HCT116 (cell line): Measurements from ENCODE around the gene CPEB3. TPM values are rescaled to one million over a fixed set of nuclear protein-coding genes. Genes with fewer than 3 reads are reported as not detected.

ENCODE experiments used
- ATAC-seq: fragments of 200-7000 bp; cut with Tn5 transposase; 2 replicates; pipeline ENCODE4 v1.9.1; 2020; ENCODE audit warnings: mild to moderate bottlenecking, moderate library complexity
- BruUV-seq: library from RNA; stranded (reverse); fragments of 400-500 nt; replicated peaks from 2 replicates; lab custom pipeline; 2021; lab: Mats Ljungman, UMichigan
- CTCF ChIA-PET: fragments of 300-600 bp; sonication (Branson Sonifier 250); formaldehyde crosslinking; loops from one replicate; lab custom pipeline; 2021; ENCODE audit warnings: antibody characterized with exemption; lab: Charles Lee
- POLR2A ChIA-PET: fragments of 300-600, 350-600 bp; sonication (Branson Sonifier 250); formaldehyde crosslinking; loops from one replicate; lab custom pipeline; 2021; ENCODE audit warnings: antibody characterized with exemption; lab: Charles Lee
- RAD21 ChIA-PET, 2 experiments: fragments of 300-600 bp; sonication (Branson Sonifier 250); formaldehyde crosslinking; loops; one replicate each; lab custom pipeline; 2023; ENCODE audit warnings: low total read pairs in 2 of 2; ENCODE audit not compliant: uncharacterized antibody in 2 of 2, unreplicated experiment in 2 of 2, low non-redundant PET in 1 of 2; lab: Charles Lee
- DNase-seq: peaks from one replicate; pipeline ENCODE4 v3.0.0-alpha.2; 2010; ENCODE audit warnings: low read depth, low spot score
- H2AFZ ChIP-seq: fragments of 200-600 bp; shearing (Covaris generic), sonication (generic); 2 replicates; pipeline ENCODE4 v1.6.1; 2017; ENCODE audit warnings: low read depth, mixed run types, mixed read lengths, antibody characterized with exemption, low read length; ENCODE audit not compliant: poor library complexity, severe bottlenecking
- H3K27ac ChIP-seq: 2 replicates; pipeline ENCODE4 v1.5.1; 2012; ENCODE audit warnings: low read depth, low read length
- H3K27me3 ChIP-seq: fragments of 200-600 bp; sonication (generic); 2 replicates; pipeline ENCODE4 v1.6.1; 2016; ENCODE audit warnings: mixed run types, low read length, mixed read lengths; ENCODE audit not compliant: insufficient read depth
- H3K36me3 ChIP-seq, 2 experiments: fragments of 200-500 bp in 1 of 2; fragments of 200-600 bp in 1 of 2; sonication (Bioruptor generic) in 1 of 2; sonication (generic) in 1 of 2; 2 replicates each; pipeline versions ENCODE4 v1.5.1 to v1.6.1; 2014 to 2016; ENCODE audit warnings: low read length in 2 of 2, inconsistent platforms in 1 of 2, mixed read lengths in 1 of 2, mixed run types in 1 of 2; ENCODE audit not compliant: insufficient read depth in 2 of 2, control insufficient read depth in 1 of 2
- H3K4me1 ChIP-seq, 2 experiments: fragments of 200-600 bp in 1 of 2; sonication (generic) in 1 of 2; 2 replicates each; pipeline versions ENCODE4 v1.5.1 to v1.6.1; 2012 to 2017; ENCODE audit warnings: low read length in 2 of 2, inconsistent platforms in 1 of 2, mild to moderate bottlenecking in 1 of 2, mixed read lengths in 1 of 2, mixed run types in 1 of 2, moderate library complexity in 1 of 2; ENCODE audit not compliant: insufficient read depth in 2 of 2, control insufficient read depth in 1 of 2
- H3K4me2 ChIP-seq: fragments of 200-600 bp; sonication (generic); 2 replicates; pipeline ENCODE4 v1.6.1; 2017; ENCODE audit warnings: mixed run types, low read length, mixed read lengths
- H3K4me3 ChIP-seq, 2 experiments: fragments of 200-600 bp in 1 of 2; sonication (generic) in 1 of 2; replicated peaks in 1 of 2; 2 replicates each; pipeline ENCODE4 v1.5.1; 2011 to 2016; ENCODE audit warnings: low read length in 2 of 2, control low read depth in 1 of 2, low read depth in 1 of 2, mild to moderate bottlenecking in 1 of 2, mixed read lengths in 1 of 2, mixed run types in 1 of 2
- H3K79me2 ChIP-seq: fragments of 200-600 bp; sonication (generic); 2 replicates; pipeline ENCODE4 v1.6.1; 2017; ENCODE audit warnings: mild to moderate bottlenecking, mixed run types, low read length, moderate library complexity, mixed read lengths; ENCODE audit not compliant: insufficient read depth
- H3K9ac ChIP-seq: fragments of 200-600 bp; sonication (generic); 2 replicates; pipeline ENCODE4 v1.6.1; 2016; ENCODE audit warnings: low read length, mixed read lengths
- H3K9me2 ChIP-seq: fragments of 200-600 bp; sonication (generic), shearing (Covaris generic); 2 replicates; pipeline ENCODE4 v1.6.1; 2017; ENCODE audit warnings: mixed run types, mild to moderate bottlenecking, moderate library complexity; ENCODE audit not compliant: insufficient read depth
- H3K9me3 ChIP-seq, 2 experiments: fragments of 200-500 bp in 1 of 2; fragments of 200-600 bp in 1 of 2; sonication (Bioruptor generic) in 1 of 2; sonication (generic) in 1 of 2; 2 replicates each; pipeline ENCODE4 v1.6.1; 2014 to 2017; ENCODE audit warnings: low read length in 2 of 2, mixed read lengths in 2 of 2, inconsistent platforms in 1 of 2, low read depth in 1 of 2, mild to moderate bottlenecking in 1 of 2, mixed run types in 1 of 2, moderate library complexity in 1 of 2; ENCODE audit not compliant: control insufficient read depth in 1 of 2, insufficient read depth in 1 of 2
- H4K20me1 ChIP-seq: fragments of 200-600 bp; sonication (generic), shearing (Covaris generic); 2 replicates; pipeline ENCODE4 v1.6.1; 2017; ENCODE audit warnings: mixed run types, mild to moderate bottlenecking, moderate library complexity; ENCODE audit not compliant: insufficient read depth
- CEBPB ChIP-seq: IDR thresholded peaks from 2 replicates; pipeline ENCODE4 v1.6.1; 2012; ENCODE audit warnings: low read depth
- ELF1 ChIP-seq: IDR thresholded peaks from 2 replicates; pipeline ENCODE4 v1.6.1; 2012; ENCODE audit warnings: low read depth, borderline replicate concordance
- EZH2 ChIP-seq: fragments of 200-600 bp; sonication (generic); IDR thresholded peaks from 2 replicates; pipeline ENCODE4 v1.6.1; 2017; ENCODE audit warnings: antibody characterized with exemption, mixed run types
- EZH2phosphoT487 ChIP-seq: fragments of 200-600 bp; IDR thresholded peaks from 2 replicates; pipeline ENCODE4 v1.6.1; 2018; ENCODE audit warnings: antibody characterized with exemption, borderline replicate concordance
- FOSL1 ChIP-seq: IDR thresholded peaks from 2 replicates; pipeline ENCODE4 v1.6.1; 2012; ENCODE audit warnings: low read depth
- JUND ChIP-seq: IDR thresholded peaks from 2 replicates; pipeline ENCODE4 v1.6.1; 2012
- MAX ChIP-seq: IDR thresholded peaks from 2 replicates; pipeline ENCODE4 v1.6.1; 2012
- RAD21 ChIP-seq: IDR thresholded peaks from 2 replicates; pipeline ENCODE4 v1.6.1; 2012; ENCODE audit warnings: low read depth, mild to moderate bottlenecking
- SIN3A ChIP-seq: IDR thresholded peaks from 2 replicates; pipeline ENCODE4 v1.6.1; 2012; ENCODE audit warnings: low read depth
- SP1 ChIP-seq: IDR thresholded peaks from 2 replicates; pipeline ENCODE4 v1.6.1; 2012; ENCODE audit warnings: low read depth
- SRF ChIP-seq: IDR thresholded peaks from 2 replicates; pipeline ENCODE4 v1.6.1; 2012; ENCODE audit warnings: low read depth
- ZNF274 ChIP-seq: fragments of 200-500 bp; sonication (Bioruptor generic); IDR thresholded peaks from 2 replicates; pipeline ENCODE4 v1.6.1; 2014; ENCODE audit warnings: mild to moderate bottlenecking, low read depth, low read length, inconsistent platforms
- intact Hi-C: fragments of 100-400 bp; cut with micrococcal nuclease; formaldehyde crosslinking; loops from 2 replicates; pipeline ENCODE4 v1.10.0; 2022
- total RNA-seq: library from RNA; stranded (reverse); gene quantifications from one replicate; pipeline ENCODE4 v1.2.1, GENCODE V29; 2021; ENCODE audit not compliant: unreplicated experiment
- TF ChIP-seq, protein P1 (sequence below), 3 experiments: fragments of 200-600 bp in 1 of 3; sonication (generic) in 1 of 3; IDR thresholded peaks in 2 of 3; conservative IDR thresholded peaks in 1 of 3; 2 replicates each; pipeline ENCODE4 v1.5.1; 2012 to 2017; ENCODE audit warnings: low read depth in 2 of 3, low read length in 2 of 3, antibody characterized with exemption in 1 of 3, borderline replicate concordance in 1 of 3, control low read depth in 1 of 3, mild to moderate bottlenecking in 1 of 3, mixed read lengths in 1 of 3, mixed run types in 1 of 3, moderate library complexity in 1 of 3; ENCODE audit not compliant: insufficient read depth in 1 of 3

CPEB3 gene
- total RNA-seq, 1 experiment from 2014 or later: 3.0 TPM

DNA sequence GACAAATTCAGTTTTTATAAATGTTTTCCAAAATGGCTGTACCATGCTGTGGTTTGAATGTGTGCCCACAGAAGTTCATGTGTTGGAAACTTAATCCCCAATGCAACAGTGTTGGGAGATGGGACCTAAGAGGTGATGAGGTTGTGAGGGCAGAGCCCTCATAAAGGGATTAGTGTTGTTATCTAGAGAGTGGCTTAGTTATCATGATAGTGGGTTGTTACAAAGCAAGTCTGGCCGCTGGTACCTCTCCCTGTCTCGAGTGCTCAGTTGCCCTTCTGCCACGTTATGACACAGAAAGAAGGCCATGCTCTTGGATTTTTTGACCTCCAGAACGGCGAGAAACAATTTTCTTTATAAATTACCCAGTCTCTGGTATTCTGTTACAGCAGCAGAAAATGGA lies 248.3 kb downstream of the CPEB3 start:
- H3K9me2 ChIP-seq: no peaks in the 10 kb centered on the region
- no peaks in the 10 kb centered on the region for H3K36me3 ChIP-seq
- no peaks in the 10 kb centered on the region for H3K9me3 ChIP-seq
- TF ChIP-seq EZH2phosphoT487: no peak
- no peak for TF ChIP-seq SP1
- no peak for TF ChIP-seq JUND
- no peak for TF ChIP-seq EZH2
- TF ChIP-seq ELF1: no peak
- TF ChIP-seq FOSL1: no peak
- TF ChIP-seq, protein P1, sequence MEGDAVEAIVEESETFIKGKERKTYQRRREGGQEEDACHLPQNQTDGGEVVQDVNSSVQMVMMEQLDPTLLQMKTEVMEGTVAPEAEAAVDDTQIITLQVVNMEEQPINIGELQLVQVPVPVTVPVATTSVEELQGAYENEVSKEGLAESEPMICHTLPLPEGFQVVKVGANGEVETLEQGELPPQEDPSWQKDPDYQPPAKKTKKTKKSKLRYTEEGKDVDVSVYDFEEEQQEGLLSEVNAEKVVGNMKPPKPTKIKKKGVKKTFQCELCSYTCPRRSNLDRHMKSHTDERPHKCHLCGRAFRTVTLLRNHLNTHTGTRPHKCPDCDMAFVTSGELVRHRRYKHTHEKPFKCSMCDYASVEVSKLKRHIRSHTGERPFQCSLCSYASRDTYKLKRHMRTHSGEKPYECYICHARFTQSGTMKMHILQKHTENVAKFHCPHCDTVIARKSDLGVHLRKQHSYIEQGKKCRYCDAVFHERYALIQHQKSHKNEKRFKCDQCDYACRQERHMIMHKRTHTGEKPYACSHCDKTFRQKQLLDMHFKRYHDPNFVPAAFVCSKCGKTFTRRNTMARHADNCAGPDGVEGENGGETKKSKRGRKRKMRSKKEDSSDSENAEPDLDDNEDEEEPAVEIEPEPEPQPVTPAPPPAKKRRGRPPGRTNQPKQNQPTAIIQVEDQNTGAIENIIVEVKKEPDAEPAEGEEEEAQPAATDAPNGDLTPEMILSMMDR (IDR thresholded peaks at IDR 0.05 in 2 of 3, conservative IDR thresholded peaks at IDR 0.05 in 1 of 3; ENCODE audit: borderline replicate concordance in 1 of 3, insufficient read depth in 1 of 3, low read depth in 2 of 3, low read length in 2 of 3): no peak
- TF ChIP-seq CEBPB: no peak
- no peak for TF ChIP-seq RAD21
- TF ChIP-seq SIN3A: no peak
- no peak for TF ChIP-seq MAX
- no peak for TF ChIP-seq SRF
- no peak for TF ChIP-seq ZNF274
- TF ChIP-seq, all 23 proteins: peak for 0
- no peak overlapping the region for H3K4me3 ChIP-seq
- H3K9ac ChIP-seq: no peak overlapping the region
- H3K27me3 ChIP-seq: no peaks in the 10 kb centered on the region
- CTCF ChIA-PET: no interaction called here
- H3K4me2 ChIP-seq: no peak overlapping the region
- RAD21 ChIA-PET: no interaction called here
- no peaks in the 10 kb centered on the region for H3K79me2 ChIP-seq
- POLR2A ChIA-PET: no interaction called here
- intact Hi-C loops: no loop called here
- no peaks in the 10 kb centered on the region for H4K20me1 ChIP-seq
- no peak for ATAC-seq
- BruUV-seq: no TSS peak
- no peak for DNase-seq
- H2AFZ ChIP-seq: no peak overlapping the region
- no peaks in the 10 kb centered on the region for H3K4me1 ChIP-seq
- H3K27ac ChIP-seq: no peak overlapping the region
